GM12891 (cell line): ENCODE data around the gene SMIM43.

ENCODE experiments used
- POLR2A ChIP-seq: IDR thresholded peaks from 2 replicates; pipeline ENCODE4 v1.6.1; 2011; ENCODE audit warnings: low read depth, low read length, control low read depth
- POLR2AphosphoS5 ChIP-seq: IDR thresholded peaks from 2 replicates; pipeline ENCODE4 v1.6.1; 2011; ENCODE audit warnings: low read depth, low read length, control low read depth
- SPI1 ChIP-seq: IDR thresholded peaks from 2 replicates; pipeline ENCODE4 v1.6.1; 2011; ENCODE audit warnings: low read depth, low read length, control low read depth

DNA sequence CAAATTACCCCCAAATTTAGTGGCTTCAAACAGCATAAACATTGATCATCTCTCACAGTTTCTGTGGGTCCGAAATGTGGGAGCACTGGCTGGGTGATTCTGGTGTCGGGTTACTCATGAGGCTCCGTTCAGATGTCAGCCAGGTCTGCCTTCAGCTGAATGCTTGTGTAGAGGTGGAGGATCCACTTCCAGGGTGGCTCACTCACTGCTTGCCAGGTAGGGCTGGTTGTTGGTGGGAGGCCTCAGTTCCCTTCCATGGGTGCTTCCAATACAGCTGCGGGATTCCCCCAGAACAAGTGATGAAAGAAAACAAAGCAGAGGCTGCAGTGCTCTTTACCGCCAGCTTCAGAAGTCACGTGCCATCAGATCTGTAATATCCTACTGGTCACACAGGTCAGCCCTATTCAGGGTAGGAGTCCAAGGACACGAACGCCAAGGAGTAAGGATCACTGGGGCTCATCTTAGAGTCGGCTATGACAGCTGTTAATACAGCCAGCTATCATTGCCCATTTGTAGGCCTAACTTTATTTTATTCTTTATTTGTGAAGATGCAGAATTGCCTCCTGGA, 1.1 kb upstream of the SMIM43 start:
- TF ChIP-seq POLR2A (no peak), POLR2AphosphoS5 (no peak), SPI1 (no peak)
